GM10266 (cell line): ENCODE results near the gene CANT1.
A peak's percentile ranks its signal among the peaks of the same experiment; 100 is the strongest.

Source experiments
- DNase-seq: peaks from one replicate; pipeline ENCODE4 v3.0.0; 2012; ENCODE audit errors: extremely low spot score
- CTCF ChIP-seq: IDR thresholded peaks from 2 replicates; pipeline ENCODE4 v1.5.1; 2012; ENCODE audit warnings: mild to moderate bottlenecking, low read depth; ENCODE audit not compliant: control insufficient read depth, insufficient read depth; ENCODE audit errors: missing control alignments

The CANT1 gene

DNA sequence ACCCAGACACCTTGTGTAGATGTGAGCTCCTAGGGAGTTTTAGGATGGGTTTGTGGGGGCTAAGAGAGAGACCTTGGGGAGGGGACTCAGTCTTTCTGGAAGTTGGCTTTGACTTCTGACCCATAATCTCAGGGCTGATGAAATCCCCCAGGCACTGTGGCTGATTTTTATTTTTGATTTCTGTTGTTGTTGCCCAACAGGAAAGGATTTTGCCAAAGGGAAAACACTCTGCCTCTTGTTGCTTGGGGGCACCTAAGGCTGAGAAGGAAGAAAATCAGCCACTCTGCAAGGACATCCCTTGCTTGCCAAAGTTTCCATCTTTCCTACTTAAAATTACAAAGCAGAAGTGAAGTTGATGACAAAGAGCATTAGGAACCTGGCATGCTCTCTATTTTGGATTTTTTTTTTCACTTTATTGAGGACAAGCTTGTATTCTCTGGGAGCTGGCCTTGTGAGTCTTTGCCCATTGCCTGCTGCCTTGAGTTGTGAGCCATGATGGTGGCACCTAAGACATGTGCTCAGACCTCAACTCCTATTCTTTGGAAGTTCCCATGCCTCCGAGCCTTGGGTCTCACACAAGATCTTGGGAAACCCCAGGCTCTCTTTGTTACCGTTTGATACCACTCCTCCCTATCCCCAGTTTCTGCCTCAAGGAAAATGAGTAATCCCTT lies 11.2 kb upstream of the CANT1 start:
- no peak for DNase-seq
- TF ChIP-seq CTCF: no peak

GRCh38 chr17:79019632-79020584 lies 10.3 kb upstream of the CANT1 start:
- no peak for DNase-seq
- TF ChIP-seq CTCF: peak; percentile 53

- no peak for TF ChIP-seq CTCF
- DNase-seq: no peak
These were observed 9.7 kb upstream of the CANT1 start for GRCh38 chr17:79019261-79019631.

DNA sequence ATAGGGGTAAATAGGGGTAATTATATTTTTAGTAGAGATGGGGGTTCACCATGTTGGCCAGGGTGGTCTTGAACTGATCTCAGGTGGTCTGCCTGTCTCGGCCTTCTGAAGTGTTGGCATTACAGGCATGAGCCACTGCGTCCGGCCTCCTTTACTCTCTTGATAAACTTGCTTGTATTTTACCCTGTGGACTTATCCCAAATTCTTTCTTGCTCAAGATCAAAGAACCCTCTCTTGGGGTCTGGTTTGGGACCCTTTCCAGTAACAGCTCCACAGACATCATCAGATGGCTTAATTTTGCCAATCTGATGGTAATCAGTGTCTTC lies 8.8 kb upstream of the CANT1 start:
- no peak for DNase-seq
- no peak for TF ChIP-seq CTCF

- DNase-seq: no peak
- no peak for TF ChIP-seq CTCF
These were observed 8.2 kb upstream of the CANT1 start for GRCh38 chr17:79017546-79018369.

- no peak for TF ChIP-seq CTCF
- DNase-seq: no peak
These were observed 4.7 kb upstream of the CANT1 start for GRCh38 chr17:79014158-79014758.
